A673 (cell line): ENCODE data around the gene TBC1D19. TPM values are rescaled to one million over a fixed set of nuclear protein-coding genes. Genes with fewer than 3 reads are reported as not detected.

Experiments
- BruUV-seq: library from RNA; stranded (reverse); fragments of 400-500 nt; replicated peaks from 2 replicates; lab custom pipeline; 2021; lab: Mats Ljungman, UMichigan
- CTCF ChIA-PET: fragments of 300-600 bp; sonication (Branson Sonifier 250); formaldehyde crosslinking; loops from one replicate; lab custom pipeline; 2022; ENCODE audit warnings: antibody characterized with exemption; lab: Charles Lee
- POLR2A ChIA-PET: fragments of 300-600 bp; sonication (Branson Sonifier 250); formaldehyde crosslinking; loops from one replicate; lab custom pipeline; 2022; ENCODE audit warnings: antibody characterized with exemption; ENCODE audit not compliant: low non-redundant PET; lab: Charles Lee
- DNase-seq: peaks from one replicate; pipeline ENCODE4 v3.0.0-alpha.2; 2015; ENCODE audit warnings: low spot score
- H3K27ac ChIP-seq: fragments of 200-600 bp; sonication (generic); 2 replicates; pipeline ENCODE4 v1.5.1; 2016; ENCODE audit warnings: mixed run types, low read depth, mild to moderate bottlenecking, mixed read lengths, antibody characterized with exemption, low read length; ENCODE audit not compliant: poor library complexity, severe bottlenecking
- H3K27me3 ChIP-seq: fragments of 200-600 bp; sonication (generic); replicated peaks from 2 replicates; pipeline ENCODE4 v1.6.1; 2017; ENCODE audit warnings: mixed run types, low read depth, mild to moderate bottlenecking, mixed read lengths, antibody characterized with exemption, low read length; ENCODE audit not compliant: insufficient read depth, poor library complexity
- H3K36me3 ChIP-seq: fragments of 200-600 bp; sonication (generic); 2 replicates; pipeline ENCODE4 v1.6.1; 2016; ENCODE audit warnings: mixed run types, mild to moderate bottlenecking, mixed read lengths, antibody characterized with exemption, low read length; ENCODE audit not compliant: insufficient read depth, poor library complexity, severe bottlenecking
- H3K4me1 ChIP-seq: fragments of 200-600 bp; sonication (generic); 2 replicates; pipeline ENCODE4 v1.6.1; 2017; ENCODE audit warnings: mixed run types, mild to moderate bottlenecking, mixed read lengths, antibody characterized with exemption, low read length; ENCODE audit not compliant: insufficient read depth, poor library complexity, severe bottlenecking
- H3K4me3 ChIP-seq: fragments of 200-600 bp; sonication (generic); 2 replicates; pipeline ENCODE4 v1.5.1; 2016; ENCODE audit warnings: low read depth, mixed run types, mild to moderate bottlenecking, mixed read lengths, low read length; ENCODE audit not compliant: poor library complexity, severe bottlenecking
- H3K9me3 ChIP-seq: fragments of 200-600 bp; sonication (generic); 2 replicates; pipeline ENCODE4 v1.6.1; 2016; ENCODE audit warnings: mixed run types, low read depth, mild to moderate bottlenecking, mixed read lengths, antibody characterized with exemption, low read length; ENCODE audit not compliant: poor library complexity, severe bottlenecking
- EZH2 ChIP-seq: fragments of 200-600 bp; sonication (generic); IDR thresholded peaks from 2 replicates; pipeline ENCODE4 v1.6.1; 2017; ENCODE audit warnings: borderline replicate concordance, low read depth, mild to moderate bottlenecking, mixed read lengths, antibody characterized with exemption, low read length; ENCODE audit not compliant: poor library complexity, severe bottlenecking
- intact Hi-C: fragments of 100-400 bp; cut with micrococcal nuclease; formaldehyde crosslinking; loops from one replicate; pipeline ENCODE4 v1.10.0; 2022; ENCODE audit not compliant: unreplicated experiment
- total RNA-seq: library from RNA; stranded (reverse); gene quantifications from 2 replicates; pipeline ENCODE4 v1.2.3, GENCODE V29; 2021
- TF ChIP-seq, protein P1 (sequence below): fragments of 300-800, 200-600 bp; sonication (generic); conservative IDR thresholded peaks from 2 replicates; pipeline ENCODE4 v1.5.1; 2017; ENCODE audit warnings: low read depth, mild to moderate bottlenecking, antibody characterized with exemption, low read length, moderate library complexity, mixed read lengths

TBC1D19 gene
- total RNA-seq, 1 experiment from 2014 or later = 9.9 TPM

GRCh38 chr4:26727844-26728243 is 144.0 kb downstream of the TBC1D19 start:
- Histone ChIP-seq H3K4me3 (no peak overlapping the region), H3K4me1 (no peaks in the 10 kb centered on the region), H3K27me3 (no peaks in the 10 kb centered on the region), H3K36me3 (no peaks in the 10 kb centered on the region), H3K9me3 (no peaks in the 10 kb centered on the region), H3K27ac (no peak overlapping the region)
- BruUV-seq = no TSS peak
- no peak for DNase-seq
- ChIA-PET CTCF (no interaction called here), POLR2A (no interaction called here)
- TF ChIP-seq, protein P1, sequence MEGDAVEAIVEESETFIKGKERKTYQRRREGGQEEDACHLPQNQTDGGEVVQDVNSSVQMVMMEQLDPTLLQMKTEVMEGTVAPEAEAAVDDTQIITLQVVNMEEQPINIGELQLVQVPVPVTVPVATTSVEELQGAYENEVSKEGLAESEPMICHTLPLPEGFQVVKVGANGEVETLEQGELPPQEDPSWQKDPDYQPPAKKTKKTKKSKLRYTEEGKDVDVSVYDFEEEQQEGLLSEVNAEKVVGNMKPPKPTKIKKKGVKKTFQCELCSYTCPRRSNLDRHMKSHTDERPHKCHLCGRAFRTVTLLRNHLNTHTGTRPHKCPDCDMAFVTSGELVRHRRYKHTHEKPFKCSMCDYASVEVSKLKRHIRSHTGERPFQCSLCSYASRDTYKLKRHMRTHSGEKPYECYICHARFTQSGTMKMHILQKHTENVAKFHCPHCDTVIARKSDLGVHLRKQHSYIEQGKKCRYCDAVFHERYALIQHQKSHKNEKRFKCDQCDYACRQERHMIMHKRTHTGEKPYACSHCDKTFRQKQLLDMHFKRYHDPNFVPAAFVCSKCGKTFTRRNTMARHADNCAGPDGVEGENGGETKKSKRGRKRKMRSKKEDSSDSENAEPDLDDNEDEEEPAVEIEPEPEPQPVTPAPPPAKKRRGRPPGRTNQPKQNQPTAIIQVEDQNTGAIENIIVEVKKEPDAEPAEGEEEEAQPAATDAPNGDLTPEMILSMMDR = no peak
- TF ChIP-seq EZH2 = no peak
- intact Hi-C loops = loop anchor here (10.0 kb wide), 2 partner anchors 137 to 643 kb away; partner anchors contain the start of gene STIM2

- H3K9me3 ChIP-seq = no peaks in the 10 kb centered on the region
- intact Hi-C loops = loop anchor here (10.0 kb wide), 2 partner anchors 136 to 644 kb away; partner anchors contain the start of gene STIM2
- no peak for DNase-seq
- H3K4me3 ChIP-seq = no peak overlapping the region
- BruUV-seq = no TSS peak
- CTCF ChIA-PET = no interaction called here
- H3K27me3 ChIP-seq = no peaks in the 10 kb centered on the region
- TF ChIP-seq, protein P1 = no peak
- TF ChIP-seq EZH2 = no peak
- no peaks in the 10 kb centered on the region for H3K4me1 ChIP-seq
- POLR2A ChIA-PET = no interaction called here
- H3K36me3 ChIP-seq = no peaks in the 10 kb centered on the region
- H3K27ac ChIP-seq = no peak overlapping the region
These were observed 145.1 kb downstream of the TBC1D19 start for GRCh38 chr4:26729027-26729426.

- Histone ChIP-seq H3K27me3 (no peaks in the 10 kb centered on the region), H3K36me3 (no peaks in the 10 kb centered on the region), H3K9me3 (no peaks in the 10 kb centered on the region), H3K4me1 (no peaks in the 10 kb centered on the region), H3K4me3 (no peak overlapping the region), H3K27ac (no peak overlapping the region)
- TF ChIP-seq EZH2 = no peak
- TF ChIP-seq, protein P1 = no peak
- intact Hi-C loops = loop anchor here (10.0 kb wide), 2 partner anchors 135 to 645 kb away; partner anchors contain the start of gene STIM2
- ChIA-PET POLR2A (no interaction called here), CTCF (no interaction called here)
- BruUV-seq = no TSS peak
- no peak for DNase-seq
These were observed 145.7 kb downstream of the TBC1D19 start for GRCh38 chr4:26729547-26729946.
